Ovary (tissue), 3 donors: ENCODE data around the gene FOXN1.

Experiments
- POLR2A ChIP-seq: fragments of 450-650 bp; IDR thresholded peaks from one replicate; pipeline ENCODE4 v1.6.1; 2017; ENCODE audit warnings: antibody characterized with exemption, mild to moderate bottlenecking, moderate library complexity
- TF ChIP-seq, protein P1 (sequence below), 3 donors: fragments of 450-650 bp in 2 of 3; fragments of 200-600 bp in 1 of 3; IDR thresholded peaks; one replicate each; pipeline versions ENCODE4 v1.5.1 to v1.8.0; 2016 to 2022; ENCODE audit warnings: antibody characterized with exemption in 3 of 3, mild to moderate bottlenecking in 1 of 3
- donor health status: DM: no; HTN: no; CAD: no.

DNA sequence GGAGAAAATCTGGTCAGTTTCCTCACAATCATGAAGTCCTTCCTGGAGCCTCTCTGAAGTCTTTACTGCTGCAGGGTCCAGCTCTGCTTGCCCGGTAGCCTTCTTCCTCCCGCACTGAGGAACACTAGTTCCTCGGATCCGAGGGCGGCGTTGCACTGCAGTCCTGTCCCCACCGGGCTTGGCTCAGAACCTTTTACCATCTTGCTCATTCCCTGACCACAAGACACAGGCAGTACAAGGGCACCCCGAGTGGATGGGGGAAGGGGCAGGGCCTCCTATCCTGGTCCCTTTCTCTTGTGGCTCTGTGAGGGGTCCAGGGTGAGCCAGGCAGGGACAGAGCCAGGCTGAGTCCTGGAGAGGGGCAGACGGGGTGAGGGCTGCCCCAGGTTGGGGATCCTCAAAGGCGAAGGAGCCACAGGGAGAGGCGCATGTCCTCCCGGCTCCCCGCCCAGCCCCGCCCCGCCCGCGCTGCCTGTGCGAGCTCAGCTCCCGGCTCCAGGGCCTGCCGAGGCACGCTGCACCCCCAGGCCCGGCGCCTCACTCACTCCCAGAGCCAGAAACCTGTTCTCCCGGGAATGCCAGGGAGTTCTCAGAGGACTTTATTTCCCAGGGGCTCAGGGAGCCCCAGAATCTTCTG is 1.5 kb downstream of the FOXN1 start:
- no peak for TF ChIP-seq POLR2A
- TF ChIP-seq, protein P1, sequence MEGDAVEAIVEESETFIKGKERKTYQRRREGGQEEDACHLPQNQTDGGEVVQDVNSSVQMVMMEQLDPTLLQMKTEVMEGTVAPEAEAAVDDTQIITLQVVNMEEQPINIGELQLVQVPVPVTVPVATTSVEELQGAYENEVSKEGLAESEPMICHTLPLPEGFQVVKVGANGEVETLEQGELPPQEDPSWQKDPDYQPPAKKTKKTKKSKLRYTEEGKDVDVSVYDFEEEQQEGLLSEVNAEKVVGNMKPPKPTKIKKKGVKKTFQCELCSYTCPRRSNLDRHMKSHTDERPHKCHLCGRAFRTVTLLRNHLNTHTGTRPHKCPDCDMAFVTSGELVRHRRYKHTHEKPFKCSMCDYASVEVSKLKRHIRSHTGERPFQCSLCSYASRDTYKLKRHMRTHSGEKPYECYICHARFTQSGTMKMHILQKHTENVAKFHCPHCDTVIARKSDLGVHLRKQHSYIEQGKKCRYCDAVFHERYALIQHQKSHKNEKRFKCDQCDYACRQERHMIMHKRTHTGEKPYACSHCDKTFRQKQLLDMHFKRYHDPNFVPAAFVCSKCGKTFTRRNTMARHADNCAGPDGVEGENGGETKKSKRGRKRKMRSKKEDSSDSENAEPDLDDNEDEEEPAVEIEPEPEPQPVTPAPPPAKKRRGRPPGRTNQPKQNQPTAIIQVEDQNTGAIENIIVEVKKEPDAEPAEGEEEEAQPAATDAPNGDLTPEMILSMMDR (IDR thresholded peaks at IDR 0.05) = no peak
